Keratinocyte (primary cell): ENCODE results near the gene MED26.

Experiments used
- CTCF ChIP-seq, 3 experiments: IDR thresholded peaks in 1 of 3; conservative IDR thresholded peaks in 1 of 3; optimal IDR thresholded peaks in 1 of 3; 2 replicates in 2 of 3; 3 replicates in 1 of 3; pipeline versions ENCODE3 to v1.5.1; 2011; ENCODE audit warnings: low read length in 3 of 3, mild to moderate bottlenecking in 3 of 3, moderate library complexity in 2 of 3, control low read depth in 1 of 3, inconsistent platforms in 1 of 3; ENCODE audit not compliant: insufficient read depth in 2 of 3; ENCODE audit errors: extremely low read depth in 1 of 3
- EZH2 ChIP-seq: IDR thresholded peaks from one replicate; pipeline ENCODE4 v1.6.1; 2012; ENCODE audit warnings: inconsistent platforms, mild to moderate bottlenecking, low read length, moderate library complexity

GRCh38 chr19:16645140-16645539, 17.1 kb upstream of the MED26 start:
- TF ChIP-seq CTCF (optimal IDR thresholded peaks at IDR 0.05 in 1 of 3, IDR thresholded peaks at IDR 0.05 in 1 of 3, conservative IDR thresholded peaks at IDR 0.05 in 1 of 3; ENCODE audit: extremely low read depth in 1 of 3, insufficient read depth in 2 of 3, low read length in 3 of 3) (no peak), EZH2 (no peak)
